Stimulated activated CD8-positive, alpha-beta memory T cell treated with anti-CD3 and anti-CD28 coated beads, Interleukin-4, amount 100 ng/mL, for 48 hours (primary cell): ENCODE data around the gene PPP6R2.

ENCODE experiments used
- DNase-seq: peaks from one replicate; pipeline ENCODE4 v3.0.0-alpha.2; 2020

The PPP6R2 gene

DNA sequence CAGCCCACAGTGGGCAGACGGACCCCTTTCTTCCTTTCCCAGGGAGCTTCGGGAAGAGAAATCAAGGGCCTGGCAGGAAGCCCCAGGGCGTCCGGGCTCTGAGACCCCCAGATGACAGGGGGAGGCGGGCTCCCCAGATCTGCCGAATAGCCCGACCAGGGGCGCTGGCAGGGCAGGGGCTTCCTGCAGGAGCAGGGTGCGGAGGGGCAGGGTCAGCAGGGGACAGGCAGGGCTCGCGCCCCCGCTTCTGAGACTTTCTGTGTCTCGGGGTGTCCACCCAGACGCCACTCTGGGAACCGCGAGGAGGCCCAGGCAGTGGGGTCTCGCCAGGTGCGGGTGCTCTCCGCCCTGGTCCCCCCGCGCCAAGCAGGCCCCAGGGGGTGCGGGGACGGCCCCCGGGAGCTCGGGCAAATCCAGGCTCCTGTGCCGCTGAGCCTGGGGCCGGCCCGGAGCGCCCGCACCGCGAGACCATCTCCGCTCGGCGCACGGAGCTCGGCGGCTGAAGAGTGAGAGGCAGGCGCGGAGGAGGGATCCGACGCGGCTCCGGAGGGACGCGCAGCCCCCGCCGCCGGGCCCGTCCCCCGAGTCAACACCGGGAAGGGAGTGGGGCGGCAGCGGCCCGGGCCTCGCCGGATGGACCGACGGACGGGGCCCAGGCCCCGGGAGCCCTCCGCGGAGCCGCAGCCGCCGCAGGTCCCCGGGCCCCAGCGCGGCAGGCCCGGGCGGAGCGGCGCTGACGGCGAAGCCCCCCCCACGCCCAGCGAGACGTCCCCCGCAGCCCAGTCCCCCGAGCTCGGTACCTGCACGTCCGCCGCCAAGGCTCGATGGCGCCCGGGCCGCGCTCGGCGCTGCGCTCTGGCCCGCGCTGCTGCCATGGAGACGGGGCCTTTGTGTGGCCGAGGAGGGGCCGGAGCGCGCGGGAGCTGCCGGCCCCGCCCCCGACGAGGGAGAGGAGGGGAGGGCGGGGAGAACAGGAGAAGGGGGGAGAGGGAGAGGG lies 36.1 kb upstream of the PPP6R2 start, which contains the start of gene PLXNB2:
Gene PLXNB2 (minus strand): TSS at position 894 of the 997 bp plus-strand sequence. CDS start 17,062 bp downstream, outside the sequence.
- DNase-seq, result peak; percentile 55

- DNase-seq, result no peak
Measured at GRCh38 chr22:50307890-50308596, 35.1 kb upstream of the PPP6R2 start.

- no peak for DNase-seq
Measured at GRCh38 chr22:50308597-50308935, 34.6 kb upstream of the PPP6R2 start.

GRCh38 chr22:50308986-50309600 lies 34.0 kb upstream of the PPP6R2 start:
- DNase-seq, result no peak

DNA sequence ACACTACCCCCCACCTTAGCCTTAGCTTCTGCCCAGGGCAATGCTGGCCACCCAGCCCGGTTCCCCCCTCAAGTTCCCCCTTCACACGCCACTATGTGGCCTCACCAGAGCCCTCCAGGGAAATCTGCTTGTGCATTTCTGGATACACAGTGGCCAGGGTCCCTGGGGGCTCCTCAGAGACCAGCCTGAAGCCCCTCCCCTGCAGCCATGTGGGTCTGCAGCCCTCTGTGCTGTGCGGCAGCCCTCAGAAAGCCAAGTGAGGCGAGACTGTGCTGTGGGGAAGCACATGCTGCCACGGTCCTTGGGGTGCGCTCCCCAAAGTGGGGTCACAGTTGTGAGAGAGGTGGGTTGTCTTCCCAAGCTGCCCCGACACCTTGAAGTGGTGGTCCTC lies 33.5 kb upstream of the PPP6R2 start:
- DNase-seq, result no peak

DNA sequence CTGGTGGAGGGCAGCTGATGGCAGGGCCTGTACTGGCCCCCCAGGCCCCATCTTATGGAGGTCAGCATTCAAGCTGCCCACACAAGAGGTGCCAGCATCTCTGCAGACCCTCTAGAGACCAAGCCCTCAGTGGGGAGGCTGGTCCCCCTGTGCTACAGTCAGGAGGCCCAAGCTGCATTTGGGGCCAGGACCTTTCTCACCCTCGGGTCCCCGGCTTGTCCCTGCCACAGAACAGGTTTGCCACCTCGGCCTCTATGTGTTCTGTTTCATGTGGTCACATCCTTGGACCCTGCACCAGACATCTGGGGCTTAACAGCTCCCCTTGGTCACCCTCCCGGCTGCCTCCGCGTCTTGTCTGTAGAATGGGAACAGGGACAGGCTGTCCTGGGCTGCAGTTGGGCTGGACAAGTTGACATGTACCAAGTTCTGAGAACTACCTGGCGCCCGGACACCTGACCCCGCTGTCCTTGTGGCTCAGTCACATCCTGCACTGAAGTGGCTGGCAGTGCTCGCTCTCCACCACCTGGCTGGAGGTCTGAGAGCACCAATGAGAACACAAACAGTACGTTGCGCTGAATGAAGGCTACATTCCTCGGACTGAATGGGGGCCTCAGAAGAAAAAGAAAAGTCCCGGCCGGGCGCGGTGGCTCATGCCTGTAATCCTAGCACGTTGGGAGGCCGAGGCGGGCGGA lies 33.0 kb upstream of the PPP6R2 start:
- no peak for DNase-seq

GRCh38 chr22:50310949-50311444 lies 32.1 kb upstream of the PPP6R2 start:
- DNase-seq, result no peak

DNA sequence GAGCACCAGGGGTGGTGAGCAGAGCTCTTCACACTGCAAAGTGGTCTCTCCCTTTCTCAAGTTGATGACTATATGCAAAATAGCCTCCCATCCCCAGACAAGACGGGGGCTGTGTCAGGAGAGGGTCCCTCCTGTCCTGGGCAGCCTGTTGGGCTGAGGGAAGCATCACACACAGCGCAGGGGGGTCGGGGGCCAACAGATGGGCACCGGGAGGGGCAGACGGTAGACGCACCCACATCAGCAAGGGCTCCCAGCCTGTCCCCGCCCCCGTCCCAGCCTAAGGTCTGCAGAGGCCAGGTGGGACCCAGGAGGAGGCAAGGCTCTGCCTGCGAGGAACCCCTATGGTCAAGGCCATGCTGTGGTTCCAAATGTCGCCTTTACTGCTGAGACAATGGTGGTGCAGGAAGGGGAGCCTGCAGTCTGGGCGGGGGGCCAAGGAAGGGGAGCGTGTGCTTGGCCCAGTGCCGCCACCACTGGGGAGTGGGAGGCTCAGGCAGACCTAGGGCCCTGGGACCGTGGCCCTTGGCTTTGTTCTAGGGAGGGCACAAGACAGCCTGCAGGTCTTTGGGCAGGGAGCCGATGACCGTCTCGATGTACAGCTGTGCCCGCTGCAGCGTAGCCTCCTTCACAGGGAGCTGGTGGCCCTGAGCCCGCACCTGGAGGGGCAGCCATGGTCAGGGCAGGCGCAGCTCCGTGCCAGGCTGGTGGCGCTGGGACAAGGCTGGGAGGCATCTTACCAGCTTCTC lies 31.3 kb upstream of the PPP6R2 start:
- DNase-seq, result no peak

DNA sequence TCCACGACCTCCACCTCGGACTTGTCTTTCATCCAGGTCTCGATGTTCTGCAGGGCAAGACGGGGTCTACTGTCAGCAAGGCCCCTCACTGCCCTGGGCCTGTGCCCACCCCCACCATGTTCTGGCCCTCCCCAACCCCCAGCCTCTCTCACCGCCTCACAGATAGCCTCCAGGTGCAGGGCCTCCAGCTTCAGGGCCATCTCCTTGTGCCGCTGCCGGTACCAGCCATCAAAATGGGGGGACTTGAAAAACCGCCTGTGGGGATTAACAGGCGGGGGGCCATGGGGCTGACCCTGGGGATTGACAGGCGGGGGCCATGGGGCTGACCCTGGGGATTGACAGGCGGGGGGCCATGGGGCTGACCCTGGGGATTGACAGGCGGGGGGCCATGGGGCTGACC lies 30.8 kb upstream of the PPP6R2 start:
- no peak for DNase-seq

- no peak for DNase-seq
Measured at GRCh38 chr22:50313021-50313420, 30.1 kb upstream of the PPP6R2 start.

- no peak for DNase-seq
Measured at GRCh38 chr22:50313600-50313999, 29.5 kb upstream of the PPP6R2 start.

DNA sequence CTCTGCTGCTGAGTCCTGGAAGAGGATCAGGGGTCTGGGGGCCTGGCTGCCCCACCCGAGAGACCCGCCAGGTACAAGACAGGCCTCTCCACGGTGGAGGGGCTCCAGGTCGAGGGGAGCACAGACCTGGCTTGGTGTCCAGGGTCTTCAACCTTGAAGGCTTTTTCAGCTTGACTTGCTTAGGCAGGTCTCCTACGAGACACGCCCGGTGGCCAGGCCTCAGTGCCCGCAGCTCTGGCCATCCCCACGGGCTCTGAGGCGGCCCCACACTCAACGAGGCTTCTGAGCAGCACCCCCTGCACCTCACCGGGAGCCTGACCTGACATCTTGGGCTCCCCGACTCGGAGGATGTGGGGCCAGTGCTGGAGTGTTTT lies 29.1 kb upstream of the PPP6R2 start:
- DNase-seq, result no peak

DNA sequence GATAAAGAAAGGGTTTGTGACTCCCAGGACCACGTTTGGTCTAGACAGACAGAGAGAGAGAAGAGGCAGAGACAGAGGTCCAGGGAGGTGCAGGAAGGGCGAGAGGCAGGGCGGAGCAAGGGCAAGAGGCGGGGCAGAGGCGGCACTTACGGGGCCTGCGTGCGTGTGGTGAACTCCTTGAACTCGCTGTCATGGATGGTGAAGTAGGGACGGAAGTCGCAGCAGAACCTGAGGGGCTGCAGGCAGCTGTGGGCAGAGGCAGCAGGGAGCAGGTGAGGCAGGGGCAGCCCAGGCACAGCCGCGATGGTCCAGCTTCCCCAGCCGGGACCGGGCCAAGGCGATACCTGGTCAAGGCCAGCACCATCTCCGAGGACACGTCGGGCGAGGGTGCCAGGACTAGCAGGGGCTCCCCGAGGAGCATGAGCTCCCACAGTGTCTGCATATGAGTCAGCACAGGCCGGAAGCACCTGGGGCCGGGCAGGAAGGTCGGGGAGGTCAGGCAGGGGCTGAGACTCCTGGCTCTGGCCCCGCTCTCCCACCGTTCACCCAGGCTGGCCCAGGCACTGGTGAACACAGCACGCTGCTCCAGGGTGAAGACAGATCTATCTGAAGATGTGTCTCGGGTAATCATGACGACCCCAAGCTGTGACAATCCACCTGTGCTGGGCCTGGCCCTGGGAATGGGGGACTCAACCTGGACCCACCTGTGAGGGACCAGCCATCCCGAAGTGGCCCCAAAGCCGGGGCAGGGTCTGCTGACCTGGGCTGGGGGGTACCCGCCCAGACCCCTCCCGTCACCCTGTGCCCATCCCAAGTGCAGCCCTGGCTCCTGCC lies 28.5 kb upstream of the PPP6R2 start:
- DNase-seq, result peak; percentile 86

DNA sequence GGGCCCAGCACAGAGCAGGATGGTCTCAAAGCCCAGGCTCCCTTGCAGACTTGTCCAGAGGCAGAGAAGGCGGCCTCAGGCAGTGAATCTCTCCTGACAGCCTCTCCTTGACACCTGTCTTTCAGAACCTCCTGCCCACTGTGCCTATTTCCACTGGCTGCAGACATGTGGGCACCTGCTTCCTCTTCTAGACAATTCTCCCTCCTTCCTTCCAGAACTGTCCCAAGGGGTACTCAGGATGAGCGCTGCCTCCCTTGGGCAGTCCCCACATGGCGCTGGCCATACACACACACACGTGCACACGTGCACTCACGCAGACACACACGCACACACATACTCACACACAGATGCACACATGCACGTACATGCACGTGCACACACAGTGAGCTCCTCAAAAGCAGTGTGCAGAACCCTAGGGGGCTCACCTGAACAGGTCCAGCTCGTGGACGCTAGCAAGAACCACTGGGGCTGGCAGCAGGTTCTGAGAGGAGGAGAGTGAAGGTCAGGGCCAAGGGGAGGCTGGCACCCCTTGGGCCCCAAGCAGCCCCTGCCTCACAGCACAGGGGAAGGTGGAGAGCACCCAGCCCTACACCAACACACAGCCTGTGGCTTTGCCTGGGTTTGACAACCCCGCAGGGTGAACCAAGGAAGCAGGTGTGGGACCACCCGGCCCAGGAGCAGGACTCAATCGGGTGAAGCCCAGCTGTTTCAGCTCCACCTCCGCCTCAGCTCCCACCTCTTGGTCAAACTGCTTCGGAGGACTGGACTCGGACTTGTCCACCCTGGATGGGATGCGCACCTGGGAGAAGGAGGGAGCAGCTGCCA lies 27.6 kb upstream of the PPP6R2 start:
- no peak for DNase-seq

DNA sequence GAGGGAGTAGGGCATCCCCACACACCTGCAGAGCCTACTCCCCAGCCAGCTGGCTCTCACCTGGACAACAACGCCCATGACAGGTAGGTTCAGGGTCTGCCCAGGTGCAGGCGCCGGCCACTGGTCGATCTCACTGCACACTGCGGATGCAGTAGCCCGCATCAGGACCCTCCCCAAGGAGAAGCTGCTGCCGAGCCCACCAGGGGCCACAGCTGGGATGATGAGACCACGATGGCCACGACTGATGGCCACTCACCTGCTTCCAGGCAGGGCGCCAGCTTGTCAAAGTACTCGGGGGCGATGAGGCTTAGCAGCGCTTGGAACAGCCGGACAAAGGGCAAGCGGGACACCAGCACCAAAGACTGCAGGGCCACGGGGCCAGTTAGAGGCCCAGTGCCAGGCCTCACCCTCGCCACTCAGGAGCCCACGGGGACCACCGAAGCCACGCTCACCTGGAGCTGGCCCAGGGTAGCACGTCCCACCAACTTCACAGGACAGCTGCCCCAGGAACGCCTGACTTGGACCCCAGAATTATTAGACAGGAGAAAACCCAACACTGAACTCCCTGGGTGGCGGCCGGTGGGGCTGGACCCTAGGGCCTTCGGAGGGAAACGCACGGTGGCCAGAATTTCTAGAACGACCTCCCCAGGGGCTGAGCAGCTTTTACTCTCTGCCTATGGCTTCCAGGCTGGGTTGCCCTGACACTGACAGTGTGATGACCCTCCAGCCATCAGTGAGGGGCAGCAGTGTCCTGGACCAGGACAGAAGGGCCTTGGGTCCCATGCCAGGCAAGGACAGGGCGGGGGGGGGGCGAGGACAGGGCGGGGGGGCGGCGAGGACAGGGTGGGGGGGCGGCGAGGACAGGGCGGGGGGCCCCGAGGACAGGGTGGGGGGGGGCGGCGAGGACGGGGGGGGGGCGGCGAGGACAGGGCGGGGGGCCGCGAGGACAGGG lies 26.7 kb upstream of the PPP6R2 start:
- DNase-seq, result no peak

- DNase-seq, result no peak
Measured at GRCh38 chr22:50317178-50317577, 25.9 kb upstream of the PPP6R2 start.

- DNase-seq, result no peak
Measured at GRCh38 chr22:50317674-50318073, 25.5 kb upstream of the PPP6R2 start.

GRCh38 chr22:50318356-50318697 lies 24.8 kb upstream of the PPP6R2 start:
- no peak for DNase-seq
